DMS53 treated with DMSO at 0.1 percent for 48 hours (cell line): ENCODE data around the gene ADARB2.

Source experiments
- DNase-seq: peaks from one replicate; lab custom pipeline; 2025; ENCODE audit not compliant: unreplicated experiment; lab: John Stamatoyannopoulos, UW

ADARB2 gene

GRCh38 chr10:1378473-1378872 lies 358.9 kb downstream of the ADARB2 start:
- no peak for DNase-seq

GRCh38 chr10:1377740-1378397 lies 359.5 kb downstream of the ADARB2 start:
- no peak for DNase-seq

- DNase-seq, result no peak
Measured at GRCh38 chr10:1377231-1377630, 360.1 kb downstream of the ADARB2 start.

- DNase-seq, result no peak
Measured at GRCh38 chr10:1376384-1376945, 360.9 kb downstream of the ADARB2 start.

- DNase-seq, result no peak
Measured at GRCh38 chr10:1375346-1376170, 361.8 kb downstream of the ADARB2 start.

- no peak for DNase-seq
Measured at GRCh38 chr10:1374511-1375345, 362.6 kb downstream of the ADARB2 start.

GRCh38 chr10:1373287-1373686 lies 364.0 kb downstream of the ADARB2 start:
- DNase-seq, result no peak

- no peak for DNase-seq
Measured at GRCh38 chr10:1372212-1372611, 365.1 kb downstream of the ADARB2 start.

GRCh38 chr10:1370298-1370697 lies 367.0 kb downstream of the ADARB2 start:
- DNase-seq, result no peak

GRCh38 chr10:1369665-1370064 lies 367.7 kb downstream of the ADARB2 start:
- DNase-seq, result no peak

- DNase-seq, result no peak
Measured at GRCh38 chr10:1369197-1369596, 368.1 kb downstream of the ADARB2 start.

- no peak for DNase-seq
Measured at GRCh38 chr10:1368842-1369171, 368.5 kb downstream of the ADARB2 start.

GRCh38 chr10:1367938-1368841 lies 369.1 kb downstream of the ADARB2 start:
- DNase-seq, result no peak

- no peak for DNase-seq
Measured at GRCh38 chr10:1366811-1367425, 370.4 kb downstream of the ADARB2 start.

- no peak for DNase-seq
Measured at GRCh38 chr10:1366322-1366691, 371.0 kb downstream of the ADARB2 start.

GRCh38 chr10:1365540-1366321 lies 371.6 kb downstream of the ADARB2 start:
- DNase-seq, result no peak

GRCh38 chr10:1364151-1364910 lies 373.0 kb downstream of the ADARB2 start:
- no peak for DNase-seq

GRCh38 chr10:1363446-1364121 lies 373.7 kb downstream of the ADARB2 start:
- no peak for DNase-seq
